IPS-18c (cell line): Measurements from ENCODE around the gene POU2F1.

Source experiments
- H3K4me3 ChIP-seq: 2 replicates; pipeline ENCODE4 v1.7.0; 2013; ENCODE audit warnings: low read depth, mild to moderate bottlenecking, low read length, moderate library complexity; ENCODE audit not compliant: insufficient read depth
- H3K9me3 ChIP-seq: one replicate; pipeline ENCODE4 v1.6.1; 2013; ENCODE audit warnings: mild to moderate bottlenecking, low read length, moderate library complexity; ENCODE audit not compliant: control insufficient read depth, insufficient read depth

The POU2F1 gene

DNA sequence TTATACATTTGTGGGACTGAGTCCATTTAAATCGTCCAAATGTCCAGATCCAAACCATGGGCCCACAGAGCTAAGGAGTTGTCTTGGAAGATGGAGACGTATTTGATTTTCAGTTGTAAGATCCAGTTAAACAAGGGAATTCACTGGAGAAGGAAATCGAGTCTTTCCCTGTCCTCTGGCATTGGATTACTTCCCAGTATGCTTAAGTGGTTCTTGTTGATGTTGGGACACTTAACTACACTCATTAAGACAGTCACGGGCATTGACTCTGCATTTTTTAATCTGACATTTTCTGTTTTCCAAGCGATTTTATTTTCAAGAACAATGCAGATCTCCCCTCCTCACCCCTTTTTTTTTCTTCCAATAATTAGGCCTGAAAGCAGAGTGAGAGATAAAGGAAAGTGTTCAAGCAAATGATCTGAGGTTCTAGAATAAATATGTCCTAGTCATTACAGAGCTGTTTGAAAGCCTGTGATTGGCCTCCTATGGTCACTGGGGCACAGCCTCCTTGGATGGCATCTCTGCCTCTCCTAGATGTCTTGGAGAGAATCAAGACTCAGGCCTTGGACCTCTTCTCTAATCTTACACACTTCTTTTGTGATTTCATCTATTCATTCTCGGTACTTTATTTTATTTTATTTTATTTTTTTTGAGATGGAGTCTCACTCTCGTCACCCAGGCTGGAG is 248.7 kb downstream of the POU2F1 start:
- Histone ChIP-seq H3K9me3 (no peaks in the 10 kb centered on the region), H3K4me3 (no peak overlapping the region)

DNA sequence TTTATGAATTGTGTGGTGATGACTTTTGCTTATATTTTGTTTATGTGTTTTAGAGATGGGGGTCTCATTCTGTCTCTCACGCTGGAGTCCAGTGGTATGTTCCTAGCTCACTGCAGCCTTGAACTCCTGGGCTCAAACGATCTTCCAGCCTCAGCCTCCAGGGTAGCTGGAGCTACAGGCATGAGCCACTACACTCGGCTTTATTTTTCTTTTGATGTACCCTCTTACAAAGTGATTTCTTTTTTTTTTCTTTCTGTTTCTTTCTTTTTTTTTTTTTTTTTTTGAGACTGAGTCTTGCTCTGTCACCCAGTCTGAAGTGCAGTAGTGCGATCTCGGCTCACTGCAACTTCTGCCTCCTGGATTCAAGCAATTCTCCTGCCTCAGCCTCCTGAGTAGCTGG is 250.9 kb downstream of the POU2F1 start:
- no peak overlapping the region for H3K4me3 ChIP-seq
- H3K9me3 ChIP-seq = no peaks in the 10 kb centered on the region

DNA sequence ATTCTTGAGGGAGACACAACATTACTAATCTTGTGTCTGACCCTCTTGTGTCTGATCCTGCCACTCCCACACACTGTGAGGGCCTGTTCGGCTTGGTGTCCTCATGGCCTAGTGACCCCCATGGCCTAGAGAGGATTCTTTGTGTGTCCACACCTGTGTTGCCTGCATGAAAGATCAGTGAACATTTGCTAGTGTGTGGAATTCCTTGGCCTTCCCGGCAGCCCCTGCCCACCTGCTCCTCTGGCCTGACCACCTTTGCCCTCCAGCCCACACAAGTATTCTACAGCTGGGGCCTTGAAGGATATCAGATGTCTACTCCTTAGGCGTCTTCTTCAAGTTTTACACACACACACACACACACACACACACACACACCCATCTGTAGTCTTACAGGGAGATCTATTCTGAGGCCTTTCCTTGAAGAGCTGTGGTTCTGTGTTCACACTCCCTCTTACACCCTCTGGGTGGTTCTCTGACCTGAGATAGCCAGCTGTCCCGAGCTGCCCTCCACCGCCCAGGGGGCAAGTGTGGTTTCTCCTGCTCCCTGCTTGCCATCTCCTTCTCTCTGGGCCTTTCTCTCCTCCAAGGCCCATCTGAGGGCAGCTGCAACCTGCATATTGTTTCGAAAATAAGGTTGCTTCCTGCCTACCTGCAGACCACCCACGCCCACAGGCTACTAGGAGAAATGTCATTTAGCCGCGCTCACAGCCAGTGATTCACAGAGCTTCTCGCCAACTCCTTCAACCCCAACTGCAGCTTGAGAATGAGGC is 252.3 kb downstream of the POU2F1 start:
- Histone ChIP-seq H3K9me3 (no peaks in the 10 kb centered on the region), H3K4me3 (no peak overlapping the region)

DNA sequence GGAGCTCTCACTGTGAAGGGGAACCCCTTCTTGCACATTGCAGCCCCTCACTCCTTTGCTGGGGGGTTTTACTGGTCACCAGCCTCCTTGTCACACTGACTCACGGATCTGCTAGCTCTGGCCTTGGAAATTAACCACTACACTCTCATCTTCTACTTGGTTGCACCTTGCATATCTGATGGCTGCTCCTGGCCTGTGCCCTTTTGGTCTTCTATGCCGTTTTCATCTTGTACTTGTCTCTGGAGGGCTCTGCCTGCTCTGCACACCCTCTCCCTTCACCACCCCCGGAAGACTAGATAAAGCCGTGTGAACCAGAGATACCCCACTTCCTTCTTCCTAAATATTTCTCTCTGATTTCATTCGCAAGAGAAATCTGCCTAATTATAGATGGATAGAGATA is 253.1 kb downstream of the POU2F1 start:
- no peaks in the 10 kb centered on the region for H3K9me3 ChIP-seq

DNA sequence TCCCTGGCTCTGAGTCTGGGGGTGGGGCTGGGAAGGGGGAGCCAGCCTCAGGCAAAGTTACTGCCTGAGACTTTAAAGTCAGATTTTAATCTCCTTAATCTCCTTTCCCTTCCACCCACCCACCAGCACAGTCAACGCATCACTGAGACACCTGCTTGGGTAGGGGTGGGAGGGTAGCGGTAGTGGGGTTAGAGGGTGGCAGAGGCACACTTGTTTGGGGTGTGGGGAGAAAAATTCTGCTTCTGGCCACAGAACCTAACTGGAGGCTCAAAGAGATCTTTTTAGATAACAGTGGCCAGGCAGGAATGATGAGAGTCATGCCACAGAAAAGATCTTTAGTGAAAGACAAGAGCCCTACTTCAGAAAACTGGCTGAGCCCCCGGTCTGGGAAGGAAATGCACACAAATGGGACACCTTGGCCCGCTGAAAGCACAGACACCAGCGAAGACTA is 253.5 kb downstream of the POU2F1 start:
- H3K4me3 ChIP-seq = no peak overlapping the region
- H3K9me3 ChIP-seq = no peaks in the 10 kb centered on the region

More for the DNA sequence above, 253.1 kb downstream of the POU2F1 start:
- no peak overlapping the region for H3K4me3 ChIP-seq

DNA sequence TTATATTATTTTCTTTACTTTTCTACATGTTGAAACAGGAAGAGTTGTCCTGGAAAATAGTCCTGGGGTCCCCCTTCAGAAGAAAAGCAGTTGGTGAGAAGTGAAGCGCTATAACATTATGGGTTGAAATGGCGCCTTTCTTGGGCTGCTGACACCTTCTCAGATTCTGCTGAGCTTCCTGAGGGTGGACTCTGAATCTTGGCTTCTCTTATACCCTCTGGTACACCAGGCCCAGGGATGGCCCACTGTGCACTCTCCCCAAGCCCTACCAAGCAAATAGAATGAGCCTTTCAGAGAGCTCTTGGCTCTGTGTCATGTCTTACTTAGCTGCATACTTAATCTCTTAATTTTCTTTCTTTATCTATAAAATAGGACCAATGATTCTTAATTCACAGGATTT is 255.4 kb downstream of the POU2F1 start:
- H3K4me3 ChIP-seq = no peak overlapping the region
- no peaks in the 10 kb centered on the region for H3K9me3 ChIP-seq
